ENCODE results near the gene SLC35F3. TPM values are rescaled to one million over a fixed set of nuclear protein-coding genes. Genes with fewer than 3 reads are reported as not detected.

Gene SLC35F3
- total and polyA plus RNA-seq, 9 of the 15 experiments (the other 6 are each of a cell fraction or from before 2014, with no cell fraction given): 0.04 to 0.07 (median 0.04) TPM; not detected in 6

DNA sequence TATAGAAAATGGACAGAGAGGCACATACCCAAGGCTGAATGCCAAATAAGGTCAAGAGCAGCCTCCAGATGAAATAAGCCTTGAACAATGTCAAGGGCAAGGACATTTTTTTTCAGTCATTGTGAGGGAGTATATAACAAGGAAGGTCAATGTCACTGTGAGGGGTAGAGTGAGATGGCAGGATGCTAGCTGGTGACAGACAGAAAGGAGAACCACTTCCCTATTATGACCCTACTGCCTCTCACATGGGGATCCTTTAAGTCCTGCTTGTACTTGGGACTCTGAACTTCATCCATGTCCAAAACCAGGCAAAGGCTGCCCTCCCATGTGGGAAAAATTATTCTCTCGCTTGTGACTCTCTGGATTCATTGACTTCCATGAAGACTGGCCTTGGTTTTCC is 349.3 kb downstream of the SLC35F3 start:
- ChIA-PET CTCF (ENCODE audit: low intra/inter-chr PET ratio) (no interaction called here), POLR2A (interaction anchor here (1.2 kb wide), 1 partner anchor 13 kb away, joined by 3 read pairs; no protein-coding TSS in a partner anchor)
- FAIRE-seq: no peak
- H4K20me1 ChIP-seq (replicated peaks; ENCODE audit: control insufficient read depth, insufficient read depth, low read length): no peaks in the 10 kb centered on the region
- H3K79me2 ChIP-seq (ENCODE audit: control insufficient read depth, insufficient read depth, low read length): no peaks in the 10 kb centered on the region
- H3K27ac ChIP-seq (ENCODE audit: extremely low read depth, low read depth, low read length): no peak overlapping the region
- no peaks in the 10 kb centered on the region; a peak in 1 of 5 replicates for H3K27me3 ChIP-seq (ENCODE audit: control insufficient read depth in 2 of 2, insufficient read depth in 2 of 2, low read length in 2 of 2)
- H3K4me2 ChIP-seq (ENCODE audit: insufficient read depth, low read length): no peak overlapping the region
- WGBS (ENCODE audit: insufficient coverage, low coverage, missing lambda C conversion rate): 5% methylated on average over 1 of the region's 1 CpG
- no peaks in the 10 kb centered on the region for H3K36me3 ChIP-seq (ENCODE audit: control insufficient read depth, insufficient read depth, low read length)
- intact Hi-C loops (cut with micrococcal nuclease) (no loop called here), in situ Hi-C loops (cut with MboI) (no loop called here)
- peak; percentile 63; the same call in 1 of the 2 replicates for TF ChIP-seq SPI1 (IDR thresholded peaks at IDR 0.05; ENCODE audit: borderline replicate concordance, low read depth, low read length)
- TF ChIP-seq SNAPC5 (CRISPR knock-in tag; IDR thresholded peaks at IDR 0.05): no peak
- H3K4me3 ChIP-seq: no peak overlapping the region
- H3K9me3 ChIP-seq (replicated peaks; ENCODE audit: control insufficient read depth, insufficient read depth, low read depth, low read length): no peaks in the 10 kb centered on the region
- no peak overlapping the region for H2AFZ ChIP-seq (ENCODE audit: low read depth, low read length)
- no peak for DNase-seq (ENCODE audit: extremely low read depth in 1 of 4, low spot score in 3 of 4)
- no peaks in the 10 kb centered on the region for H3K9me1 ChIP-seq (ENCODE audit: control insufficient read depth, insufficient read depth, low read length)
- no peak overlapping the region for H3K9ac ChIP-seq (ENCODE audit: insufficient read depth in 1 of 2, low read depth in 2 of 2, low read length in 2 of 2)
- no TSS peak for BruUV-seq (replicated peaks)
- no peaks in the 10 kb centered on the region for H3K4me1 ChIP-seq (replicated peaks in 1 of 2; ENCODE audit: control insufficient read depth in 2 of 2, insufficient read depth in 2 of 2, low read length in 2 of 2)
- no peak; the same call in 2 of the 3 replicates for ATAC-seq

GRCh38 chr1:234256359-234256758 is 351.9 kb downstream of the SLC35F3 start:
- 2% methylated on average over 2 of the region's 2 CpGs for WGBS (ENCODE audit: insufficient coverage, low coverage, missing lambda C conversion rate)
- FAIRE-seq: no peak

More at GRCh38 chr1:234256359-234256758, 351.9 kb downstream of the SLC35F3 start:
- H3K9ac ChIP-seq (ENCODE audit: insufficient read depth in 1 of 2, low read depth in 2 of 2, low read length in 2 of 2): no peak overlapping the region
- no peaks in the 10 kb centered on the region for H3K9me1 ChIP-seq (ENCODE audit: control insufficient read depth, insufficient read depth, low read length)
- no peak overlapping the region for H3K4me2 ChIP-seq (ENCODE audit: insufficient read depth, low read length)
- H3K27me3 ChIP-seq (ENCODE audit: control insufficient read depth in 2 of 2, insufficient read depth in 2 of 2, low read length in 2 of 2): no peaks in the 10 kb centered on the region; a peak in 2 of 5 replicates
- H3K79me2 ChIP-seq (ENCODE audit: control insufficient read depth, insufficient read depth, low read length): no peaks in the 10 kb centered on the region
- H3K27ac ChIP-seq (ENCODE audit: extremely low read depth, low read depth, low read length): no peak overlapping the region
- no peaks in the 10 kb centered on the region for H3K9me3 ChIP-seq (replicated peaks; ENCODE audit: control insufficient read depth, insufficient read depth, low read depth, low read length)
- CTCF ChIA-PET (ENCODE audit: low intra/inter-chr PET ratio): no interaction called here
- in situ Hi-C loops (cut with MboI) (no loop called here), intact Hi-C loops (cut with micrococcal nuclease) (no loop called here)
- H3K4me3 ChIP-seq: no peak overlapping the region
- TF ChIP-seq ZNF780A (CRISPR knock-in tag; IDR thresholded peaks at IDR 0.05) (no peak), NFE2L1 (tag; IDR thresholded peaks at IDR 0.05; ENCODE audit: borderline replicate concordance, low read depth) (no peak), FOXK1 (CRISPR knock-in tag; IDR thresholded peaks at IDR 0.05; ENCODE audit: borderline replicate concordance) (no peak)
- H4K20me1 ChIP-seq (replicated peaks; ENCODE audit: control insufficient read depth, insufficient read depth, low read length): no peaks in the 10 kb centered on the region
- no peak for ATAC-seq
- no peaks in the 10 kb centered on the region for H3K4me1 ChIP-seq (replicated peaks in 1 of 2; ENCODE audit: control insufficient read depth in 2 of 2, insufficient read depth in 2 of 2, low read length in 2 of 2)
- H3K36me3 ChIP-seq (ENCODE audit: control insufficient read depth, insufficient read depth, low read length): no peaks in the 10 kb centered on the region
- DNase-seq (ENCODE audit: extremely low read depth in 1 of 4, low spot score in 3 of 4): no peak
- BruUV-seq (replicated peaks): no TSS peak
- POLR2A ChIA-PET: interaction anchor here (1.4 kb wide), 1 partner anchor 9 kb away, joined by 3 read pairs; no protein-coding TSS in a partner anchor
- no peak overlapping the region for H2AFZ ChIP-seq (ENCODE audit: low read depth, low read length)

All from K562 (cell line).